DMS114 treated with DMSO at 0.1 percent for 48 hours (cell line): Measurements from ENCODE around the gene SYNE2.
"Not testable (repeated sequence)": the region's sequence is repeated elsewhere in the genome, so short reads cannot be mapped to it uniquely, and the experiment has no call there.

Experiments used
- DNase-seq: peaks from one replicate; lab custom pipeline; 2025; ENCODE audit not compliant: unreplicated experiment; lab: John Stamatoyannopoulos, UW

Gene SYNE2

GRCh38 chr14:63852817-63853731, at the start of gene SYNE2:
SYNE2 (plus strand) TSS chr14:63853004; CDS start chr14:63909149, 56,145 bp downstream.
- peak; percentile 61 for DNase-seq

DNA sequence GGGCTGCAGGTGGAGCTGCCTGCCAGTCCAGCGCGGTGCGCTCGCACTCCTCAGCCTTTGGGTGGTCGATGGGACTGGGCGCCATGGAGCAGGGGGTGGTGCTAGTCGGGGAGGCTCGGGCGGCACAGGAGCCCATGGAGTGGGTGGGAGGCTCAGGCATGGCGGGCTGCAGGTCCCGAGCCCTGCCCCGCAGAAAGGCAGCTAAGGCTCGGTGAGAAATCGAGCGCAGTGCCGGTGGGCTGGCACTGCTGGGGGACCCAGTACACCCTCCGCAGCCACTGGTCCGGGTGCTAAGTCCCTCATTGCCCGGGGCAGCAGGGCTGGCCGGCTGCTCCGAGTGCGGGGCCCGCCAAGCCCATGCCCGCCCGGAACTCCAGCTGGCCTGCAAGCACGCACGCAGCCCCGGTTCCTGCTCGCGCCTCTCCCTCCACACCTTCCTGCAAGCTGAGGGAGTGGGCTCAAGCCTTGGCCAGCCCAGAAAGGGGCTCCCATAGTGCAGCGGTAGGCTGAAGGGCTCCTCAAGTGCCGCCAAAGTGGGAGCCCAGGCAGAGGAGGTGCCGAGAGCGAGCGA, 49.5 kb upstream of the SYNE2 start:
- not testable (repeated sequence) for DNase-seq

DNA sequence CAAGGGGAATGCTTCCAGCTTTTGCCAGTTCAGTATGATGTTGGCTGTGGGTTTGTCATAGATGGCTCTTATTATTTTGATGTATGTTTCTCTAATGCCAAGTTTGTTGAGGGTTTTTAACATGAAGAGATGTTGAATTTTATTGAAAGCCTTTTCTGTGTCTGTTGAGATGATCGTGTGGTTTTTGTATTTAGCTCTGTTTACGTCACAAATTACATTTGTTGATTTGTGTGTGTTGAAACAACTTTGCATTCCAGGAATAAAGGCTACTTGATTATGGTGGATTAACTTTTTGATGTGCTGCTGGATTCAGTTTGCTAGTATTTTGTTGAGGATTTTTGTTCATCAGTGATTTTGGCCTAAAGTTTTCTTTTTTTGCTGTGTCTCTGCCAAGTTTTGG, 46.7 kb upstream of the SYNE2 start:
- not testable (repeated sequence) for DNase-seq

DNA sequence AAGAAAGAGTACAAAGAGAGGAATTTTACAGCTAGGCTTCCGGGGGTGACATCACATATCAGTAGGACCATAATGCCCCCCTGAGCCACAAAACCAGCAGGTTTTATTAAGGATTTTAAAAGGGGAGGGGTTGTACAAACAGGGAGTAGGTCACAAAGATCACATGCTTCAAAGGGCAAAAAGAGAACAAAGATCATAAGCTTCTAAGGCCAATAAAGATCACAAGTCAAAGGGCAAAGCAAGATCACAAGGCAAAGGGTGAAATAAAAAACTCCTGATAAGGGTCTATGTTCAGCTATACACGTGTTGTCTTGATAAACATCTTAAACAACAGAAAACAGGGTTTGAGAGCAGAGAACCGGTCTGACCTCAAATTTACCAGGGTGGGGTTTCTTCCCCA, 41.1 kb upstream of the SYNE2 start:
- not testable (repeated sequence) for DNase-seq

DNA sequence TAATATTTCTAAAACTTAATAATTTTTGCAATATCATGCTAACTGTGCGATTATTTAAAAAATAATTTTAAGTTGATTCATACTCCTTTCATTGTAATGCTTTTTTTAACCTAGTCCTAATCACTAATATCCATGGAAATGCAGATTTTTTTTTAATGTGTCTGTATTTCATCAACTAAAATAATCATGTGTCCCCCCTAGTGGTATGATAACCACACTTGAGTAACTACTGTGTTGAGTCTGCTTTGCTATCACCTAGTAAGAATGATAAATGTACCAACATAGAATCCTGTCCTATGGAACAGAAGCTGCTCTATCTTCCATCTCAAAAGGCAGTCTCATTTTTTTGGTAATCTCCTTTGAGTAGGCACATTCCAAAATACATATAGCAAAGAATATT, 19.1 kb upstream of the SYNE2 start:
- DNase-seq, result no peak

- DNase-seq, result no peak
Measured at GRCh38 chr14:63840981-63841380, 11.8 kb upstream of the SYNE2 start.

DNA sequence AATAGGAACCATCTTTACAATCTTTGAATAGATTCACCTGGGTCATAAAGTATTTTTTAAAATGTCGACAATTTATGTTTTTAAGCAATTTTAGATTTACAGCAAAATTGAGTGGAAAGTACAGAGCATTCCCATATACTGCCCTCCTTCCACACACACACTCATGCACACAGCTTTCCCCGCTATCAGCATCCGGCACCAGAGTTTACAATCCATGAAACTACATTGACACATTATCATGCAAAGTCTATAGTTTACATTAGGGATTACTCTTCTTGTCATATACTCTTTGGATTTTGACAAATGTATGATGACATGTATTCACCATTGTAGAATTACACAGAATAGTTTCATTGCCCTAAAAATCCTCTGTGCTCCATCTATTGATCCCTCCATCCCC, 9.0 kb upstream of the SYNE2 start:
- no peak for DNase-seq

DNA sequence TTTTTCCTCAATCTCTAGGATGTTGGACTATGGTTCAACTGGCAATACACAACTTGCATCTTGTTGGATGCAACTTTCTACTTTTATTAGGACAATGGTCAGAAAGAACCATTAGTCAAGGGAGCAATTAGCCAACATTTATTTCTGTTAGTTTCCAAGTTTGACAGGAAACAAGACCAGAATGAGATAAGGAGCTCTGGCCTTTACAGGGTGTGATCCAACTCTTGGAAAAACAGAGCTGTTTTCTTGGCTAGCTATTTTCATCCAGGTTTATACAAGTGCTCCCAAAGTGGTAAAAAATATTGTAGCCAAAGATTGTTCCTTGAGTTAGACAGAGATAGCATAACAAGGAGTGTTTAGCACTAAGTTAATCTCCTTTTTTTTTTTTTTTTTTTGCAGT, 3.9 kb upstream of the SYNE2 start:
- DNase-seq, result no peak

DNA sequence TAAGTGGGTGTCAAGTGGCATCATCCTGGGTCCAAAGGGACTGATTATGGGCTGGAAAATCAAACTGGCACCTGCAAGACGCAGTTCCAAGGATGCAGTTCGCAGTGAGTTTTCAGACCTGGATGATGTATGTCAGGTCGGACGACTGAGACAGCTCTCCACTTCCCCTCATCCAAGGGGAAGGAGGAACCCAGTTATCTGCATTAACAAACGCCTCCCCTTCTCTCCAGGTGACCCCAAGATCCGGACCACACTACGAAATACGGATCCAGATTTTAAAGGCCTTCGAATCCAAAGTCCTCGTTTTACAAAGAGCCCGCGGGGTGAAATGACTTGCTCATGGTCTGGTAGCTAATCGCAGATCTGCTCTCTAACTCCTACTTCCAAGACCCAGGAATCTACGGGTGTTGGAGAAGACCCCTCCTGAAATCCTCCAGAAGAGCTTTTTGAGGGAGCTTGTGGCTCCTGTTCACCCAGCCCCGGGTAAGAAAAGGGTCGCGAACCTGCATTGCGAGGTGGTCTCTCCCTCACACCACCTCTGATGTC, 460 bp upstream of the SYNE2 start:
- DNase-seq, result no peak

DNA sequence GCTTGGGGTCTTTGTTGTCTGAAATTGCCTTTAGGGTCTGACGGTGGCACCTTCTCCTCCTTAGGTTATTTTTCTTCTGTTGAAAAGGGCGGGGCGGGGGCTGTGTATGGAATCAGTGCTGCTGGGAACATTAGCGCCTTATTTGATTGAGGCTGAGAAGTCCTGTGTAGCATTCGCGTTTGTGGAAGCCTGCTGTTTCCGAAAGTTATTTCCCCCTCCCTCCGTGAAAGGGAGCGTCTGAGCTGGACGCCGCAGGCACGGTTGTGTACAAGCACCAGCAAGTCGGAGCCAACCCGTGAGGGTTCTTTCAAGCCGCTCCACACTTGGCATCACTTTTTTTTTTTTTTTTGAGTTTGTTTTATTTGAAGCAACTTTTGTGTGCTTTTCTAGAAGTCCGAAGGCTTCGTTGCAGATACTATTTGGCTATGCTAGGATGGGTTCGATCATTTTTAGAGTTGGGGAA, 1.1 kb downstream of the SYNE2 start:
- no peak for DNase-seq

DNA sequence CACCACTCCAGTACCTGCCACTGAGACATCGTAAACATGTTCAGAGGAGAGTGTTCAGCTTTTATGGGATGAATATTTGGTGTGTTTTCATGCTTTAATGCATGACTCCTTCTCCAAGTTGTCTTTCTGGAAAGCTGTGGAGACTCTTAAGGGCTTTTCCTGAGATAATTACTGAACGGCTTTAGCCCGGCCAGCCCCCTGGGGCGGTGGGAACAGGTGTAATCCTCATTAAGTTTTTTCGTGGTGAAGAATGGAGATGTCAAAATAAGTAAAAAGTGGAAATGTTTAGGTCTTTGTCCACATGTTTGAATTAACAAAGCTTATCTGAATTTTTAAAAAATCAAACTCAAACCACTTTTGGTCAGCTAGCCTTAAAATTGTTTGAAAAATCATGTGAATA, 1.5 kb downstream of the SYNE2 start:
- DNase-seq, result no peak

- no peak for DNase-seq
Measured at GRCh38 chr14:63855281-63855680, 2.5 kb downstream of the SYNE2 start.

DNA sequence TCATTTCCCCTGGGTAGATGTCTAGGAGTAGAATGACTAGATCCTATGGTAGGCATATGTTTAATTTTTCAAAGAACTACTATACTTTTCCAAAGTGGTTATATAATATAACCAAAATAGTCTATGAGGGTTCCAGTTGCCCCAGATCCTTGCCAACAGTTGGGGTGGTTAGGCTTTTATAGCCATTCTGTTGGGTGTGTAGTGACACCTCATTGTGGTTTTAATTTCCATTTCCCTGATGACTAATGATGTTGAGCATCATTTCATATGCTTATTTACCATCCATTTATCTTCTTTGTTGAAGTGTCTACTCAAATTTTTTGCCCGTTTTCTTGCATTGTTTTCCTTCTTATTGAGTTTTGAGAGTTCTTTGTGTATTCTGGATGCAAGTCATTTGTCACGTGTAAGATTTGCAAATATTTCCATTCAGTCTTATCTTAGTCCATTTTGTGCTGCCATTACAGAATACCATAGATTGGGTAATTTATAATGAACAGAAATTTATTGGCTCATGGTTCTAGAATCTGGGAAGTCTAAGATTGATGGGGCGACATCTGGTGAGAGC, 4.7 kb downstream of the SYNE2 start:
- no peak for DNase-seq

GRCh38 chr14:63860146-63860545, 7.3 kb downstream of the SYNE2 start:
- no peak for DNase-seq

GRCh38 chr14:63862163-63862562, 9.4 kb downstream of the SYNE2 start:
- no peak for DNase-seq

DNA sequence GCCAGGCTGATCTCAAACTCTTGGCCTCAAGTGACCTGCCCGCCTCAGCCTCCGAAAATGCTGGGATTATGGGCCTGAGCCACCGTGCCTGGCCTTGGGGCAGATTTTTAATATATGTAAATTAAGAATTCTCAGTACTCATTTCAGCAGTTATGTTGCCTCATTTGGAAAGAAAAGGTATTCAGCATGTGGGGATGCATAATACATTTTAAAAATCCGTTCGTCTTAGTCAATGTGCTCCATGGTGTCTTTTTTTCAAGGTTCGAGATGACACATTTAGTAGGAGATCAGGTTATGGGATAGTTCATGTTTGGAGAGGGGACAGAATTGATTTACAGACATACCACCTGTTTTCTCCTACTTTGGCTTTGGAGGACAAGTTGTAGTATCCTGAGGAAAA, 10.2 kb downstream of the SYNE2 start:
- DNase-seq, result no peak

DNA sequence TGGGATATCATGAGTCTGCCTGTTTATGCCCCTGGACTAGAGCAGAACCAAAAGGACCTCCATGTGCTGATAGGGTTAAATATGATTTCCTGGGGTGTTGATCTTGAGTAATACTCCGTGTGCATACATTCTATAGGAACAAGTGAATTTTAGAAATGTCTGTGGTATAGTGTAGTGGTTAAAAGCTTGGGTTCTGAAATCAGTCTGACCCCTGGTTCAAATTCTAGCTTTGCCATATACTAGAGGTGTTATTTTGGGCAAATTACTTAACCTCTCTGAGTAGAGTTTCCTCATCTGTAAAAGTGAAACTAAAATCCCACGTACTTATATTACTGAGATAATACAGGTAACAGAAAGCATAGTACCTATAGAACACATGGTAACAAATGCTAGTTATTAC, 12.0 kb downstream of the SYNE2 start:
- not testable (repeated sequence) for DNase-seq

DNA sequence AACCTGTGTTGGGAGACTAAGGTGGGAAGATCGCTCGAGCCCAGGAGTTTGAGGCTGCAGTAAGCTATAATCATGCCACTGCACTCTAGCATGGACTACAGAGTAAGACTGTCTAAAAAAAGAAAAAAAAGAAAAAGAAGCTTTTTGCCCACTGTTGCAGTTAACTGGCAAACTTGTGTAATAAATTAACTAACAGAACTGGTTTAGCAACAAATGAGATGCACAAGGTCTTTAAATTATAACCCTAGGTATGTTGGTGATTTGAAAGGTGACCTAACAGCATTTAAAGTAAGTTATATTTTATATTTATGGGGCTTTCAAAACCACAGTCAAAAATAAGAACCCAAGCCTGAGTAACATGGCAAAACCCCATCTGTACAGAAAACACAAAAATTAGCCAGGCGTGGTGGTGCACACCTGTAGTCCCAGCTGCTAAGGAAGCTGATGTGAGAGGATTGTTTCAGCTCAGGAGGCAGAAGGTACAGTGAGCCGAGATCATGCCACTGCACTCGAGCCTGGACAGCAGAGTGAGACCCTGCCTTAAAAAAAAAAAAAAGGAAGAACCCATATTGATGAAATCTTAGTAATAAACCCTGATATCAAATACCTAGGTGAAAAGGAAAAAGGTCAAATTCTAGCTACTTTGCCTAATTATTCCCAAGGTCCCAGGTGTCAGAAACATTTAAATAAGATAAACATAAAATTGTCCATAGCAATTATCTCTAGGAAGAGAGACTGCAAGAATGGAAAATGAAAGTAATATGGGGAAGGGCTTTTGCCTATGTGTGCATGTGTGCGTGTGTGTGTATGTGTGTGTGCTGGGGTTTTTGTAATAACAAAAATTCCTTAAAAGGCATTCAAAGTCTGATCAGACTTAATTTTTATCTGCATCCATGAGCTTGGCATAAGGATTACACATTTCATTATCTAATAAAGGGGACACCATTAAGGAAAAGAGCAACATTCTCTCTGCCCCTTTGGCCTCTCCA, 15.4 kb downstream of the SYNE2 start:
- no peak for DNase-seq

DNA sequence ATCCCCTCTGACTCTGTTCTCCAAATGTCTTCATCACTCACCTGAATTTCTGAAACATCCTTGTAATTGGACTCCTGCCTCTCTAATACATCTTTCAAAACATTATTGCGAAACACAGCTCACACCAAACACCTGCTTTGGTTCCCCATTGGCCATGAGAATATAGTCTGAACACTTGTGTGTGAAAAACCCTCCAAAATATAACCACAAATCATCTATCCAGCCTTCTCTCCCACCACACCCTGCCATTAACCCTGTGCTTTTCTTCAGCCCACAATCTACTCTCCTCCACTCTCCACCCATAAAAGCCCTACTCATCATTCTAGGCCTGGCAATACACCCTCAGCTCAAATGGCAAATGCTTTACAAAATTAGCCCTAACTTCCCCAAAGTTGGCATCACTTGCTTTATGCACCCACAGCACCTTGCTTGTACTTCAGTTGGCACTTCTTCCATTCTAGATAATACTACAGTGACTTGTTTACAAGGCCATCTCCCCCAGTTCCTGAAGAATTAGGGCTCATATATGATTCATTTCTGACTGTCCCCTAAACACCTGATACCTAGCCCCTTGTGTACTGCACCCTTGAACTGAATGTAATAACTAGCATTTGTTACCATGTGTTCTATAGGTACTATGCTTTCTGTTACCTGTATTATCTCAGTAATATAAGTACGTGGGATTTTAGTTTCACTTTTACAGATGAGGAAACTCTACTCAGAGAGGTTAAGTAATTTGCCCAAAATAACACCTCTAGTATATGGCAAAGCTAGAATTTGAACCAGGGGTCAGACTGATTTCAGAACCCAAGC, 17.3 kb downstream of the SYNE2 start:
- DNase-seq, result not testable (repeated sequence)

DNA sequence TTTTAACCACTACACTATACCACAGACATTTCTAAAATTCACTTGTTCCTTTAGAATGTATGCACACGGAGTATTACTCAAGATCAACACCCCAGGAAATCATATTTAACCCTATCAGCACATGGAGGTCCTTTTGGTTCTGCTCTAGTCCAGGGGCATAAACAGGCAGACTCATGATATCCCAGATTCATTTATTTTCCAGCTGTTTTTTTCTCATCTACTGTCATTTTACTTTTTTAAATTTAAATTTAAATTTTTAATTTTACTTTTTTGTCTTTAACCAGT, 17.9 kb downstream of the SYNE2 start:
- not testable (repeated sequence) for DNase-seq
